Measurements from ENCODE around the gene ETV6.

The ETV6 gene

DNA sequence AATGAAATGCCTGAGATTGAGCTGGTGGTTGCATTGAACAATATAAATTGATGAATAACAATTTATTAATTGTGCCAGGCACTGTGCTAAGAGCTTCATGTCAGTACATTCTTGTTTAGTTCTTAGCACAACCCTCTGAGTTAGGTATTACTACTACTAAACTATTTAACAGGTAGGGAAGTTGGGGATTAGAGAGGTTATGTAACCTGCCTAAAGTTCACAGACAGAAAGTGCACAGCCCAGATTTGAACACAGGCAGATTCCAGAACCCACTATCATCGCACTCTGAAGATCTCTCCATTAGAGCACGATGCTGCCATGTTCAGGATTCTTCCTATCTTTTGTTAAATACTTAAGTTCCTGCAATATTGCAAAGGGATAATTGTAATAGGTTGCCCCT is 49.3 kb downstream of the ETV6 start:
- TF ChIP-seq, protein P1, sequence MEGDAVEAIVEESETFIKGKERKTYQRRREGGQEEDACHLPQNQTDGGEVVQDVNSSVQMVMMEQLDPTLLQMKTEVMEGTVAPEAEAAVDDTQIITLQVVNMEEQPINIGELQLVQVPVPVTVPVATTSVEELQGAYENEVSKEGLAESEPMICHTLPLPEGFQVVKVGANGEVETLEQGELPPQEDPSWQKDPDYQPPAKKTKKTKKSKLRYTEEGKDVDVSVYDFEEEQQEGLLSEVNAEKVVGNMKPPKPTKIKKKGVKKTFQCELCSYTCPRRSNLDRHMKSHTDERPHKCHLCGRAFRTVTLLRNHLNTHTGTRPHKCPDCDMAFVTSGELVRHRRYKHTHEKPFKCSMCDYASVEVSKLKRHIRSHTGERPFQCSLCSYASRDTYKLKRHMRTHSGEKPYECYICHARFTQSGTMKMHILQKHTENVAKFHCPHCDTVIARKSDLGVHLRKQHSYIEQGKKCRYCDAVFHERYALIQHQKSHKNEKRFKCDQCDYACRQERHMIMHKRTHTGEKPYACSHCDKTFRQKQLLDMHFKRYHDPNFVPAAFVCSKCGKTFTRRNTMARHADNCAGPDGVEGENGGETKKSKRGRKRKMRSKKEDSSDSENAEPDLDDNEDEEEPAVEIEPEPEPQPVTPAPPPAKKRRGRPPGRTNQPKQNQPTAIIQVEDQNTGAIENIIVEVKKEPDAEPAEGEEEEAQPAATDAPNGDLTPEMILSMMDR (IDR thresholded peaks at IDR 0.05; ENCODE audit: low read depth, low read length) = no peak
- Histone ChIP-seq H3K4me3 (ENCODE audit: low read depth, low read length) (no peak overlapping the region), H3K27me3 (ENCODE audit: insufficient read depth, low read depth, severe bottlenecking) (no peaks in the 10 kb centered on the region), H3K36me3 (no peaks in the 10 kb centered on the region), H3K9me3 (ENCODE audit: severe bottlenecking) (no peaks in the 10 kb centered on the region), H3K27ac (no peak overlapping the region)
- DNase-seq = no peak

DNA sequence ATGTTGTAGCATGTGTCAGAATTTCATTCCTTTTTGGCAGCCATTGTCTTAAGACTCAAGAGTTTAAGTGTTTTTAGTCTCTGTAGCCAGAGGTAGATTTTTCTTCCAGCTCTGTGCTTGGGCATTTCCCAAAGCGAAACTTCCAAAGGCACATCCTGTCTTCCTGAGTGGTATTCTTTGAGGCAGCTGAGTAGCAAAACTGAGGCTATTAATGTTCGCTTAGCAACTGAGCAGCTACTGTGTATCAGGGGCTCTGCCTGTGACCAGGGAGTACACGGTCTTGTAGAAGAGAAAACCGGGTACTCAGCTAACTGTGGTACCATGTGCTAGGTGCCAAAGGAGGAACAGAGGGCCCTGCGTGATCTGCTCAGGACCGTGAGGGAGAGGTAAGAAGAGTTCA is 52.0 kb downstream of the ETV6 start:
- DNase-seq = no peak
- no peaks in the 10 kb centered on the region for H3K36me3 ChIP-seq
- TF ChIP-seq, protein P1 (IDR thresholded peaks at IDR 0.05; ENCODE audit: low read depth, low read length) = no peak

DNA sequence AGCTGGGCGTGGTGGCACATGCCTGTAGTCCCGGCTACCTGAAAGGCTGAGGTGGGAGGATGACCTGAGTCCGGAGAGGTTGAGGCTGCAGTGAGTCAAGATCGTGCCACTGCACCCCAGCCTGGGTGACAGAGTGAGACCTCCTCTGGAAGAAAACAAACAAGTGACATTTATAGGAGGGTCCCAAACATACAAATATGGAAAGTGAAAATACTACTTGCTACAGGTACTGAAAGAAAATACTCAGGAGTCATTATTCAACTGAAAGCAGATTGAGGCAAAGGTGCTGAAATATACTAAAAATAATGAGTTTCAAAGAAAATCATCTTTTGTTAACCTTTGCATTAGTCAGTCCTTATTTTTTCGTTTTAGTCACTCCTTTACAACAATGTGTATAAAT is 53.5 kb downstream of the ETV6 start:
- no peaks in the 10 kb centered on the region for H3K9me3 ChIP-seq (ENCODE audit: severe bottlenecking)
- H3K36me3 ChIP-seq = no peaks in the 10 kb centered on the region
- H3K27me3 ChIP-seq (ENCODE audit: insufficient read depth, low read depth, severe bottlenecking) = no peaks in the 10 kb centered on the region
- TF ChIP-seq, protein P1 (IDR thresholded peaks at IDR 0.05; ENCODE audit: low read depth, low read length) = no peak
- no peak for DNase-seq
- no peak overlapping the region for H3K4me3 ChIP-seq (ENCODE audit: low read depth, low read length)
- H3K27ac ChIP-seq = no peak overlapping the region

More for the DNA sequence above, 52.0 kb downstream of the ETV6 start:
- H3K9me3 ChIP-seq (ENCODE audit: severe bottlenecking) = no peaks in the 10 kb centered on the region
- H3K27me3 ChIP-seq (ENCODE audit: insufficient read depth, low read depth, severe bottlenecking) = no peaks in the 10 kb centered on the region
- H3K4me3 ChIP-seq (ENCODE audit: low read depth, low read length) = no peak overlapping the region
- H3K27ac ChIP-seq = no peak overlapping the region

DNA sequence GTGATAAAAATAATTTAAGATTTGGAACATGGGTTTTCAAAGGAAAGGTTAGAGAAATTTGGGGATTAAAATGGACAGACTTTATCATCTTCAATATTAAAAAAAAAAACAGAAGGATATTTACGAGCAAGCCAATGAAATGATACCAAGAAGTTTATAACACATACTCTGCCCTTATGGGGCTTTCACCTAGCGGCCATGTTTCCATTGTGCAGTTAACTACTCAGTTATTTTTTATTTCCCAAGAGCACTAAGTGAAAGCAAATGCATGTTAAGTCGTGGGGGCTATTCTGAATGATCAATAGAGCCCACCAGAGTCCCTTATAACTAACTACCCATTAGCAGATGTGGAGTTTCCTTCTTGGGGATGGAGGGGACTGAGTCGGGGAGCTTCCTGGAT is 53.9 kb downstream of the ETV6 start:
- DNase-seq = no peak
- Histone ChIP-seq H3K27me3 (ENCODE audit: insufficient read depth, low read depth, severe bottlenecking) (no peaks in the 10 kb centered on the region), H3K4me3 (ENCODE audit: low read depth, low read length) (no peak overlapping the region), H3K36me3 (no peaks in the 10 kb centered on the region), H3K9me3 (ENCODE audit: severe bottlenecking) (no peaks in the 10 kb centered on the region), H3K27ac (no peak overlapping the region)
- TF ChIP-seq, protein P1 (IDR thresholded peaks at IDR 0.05; ENCODE audit: low read depth, low read length) = no peak

DNA sequence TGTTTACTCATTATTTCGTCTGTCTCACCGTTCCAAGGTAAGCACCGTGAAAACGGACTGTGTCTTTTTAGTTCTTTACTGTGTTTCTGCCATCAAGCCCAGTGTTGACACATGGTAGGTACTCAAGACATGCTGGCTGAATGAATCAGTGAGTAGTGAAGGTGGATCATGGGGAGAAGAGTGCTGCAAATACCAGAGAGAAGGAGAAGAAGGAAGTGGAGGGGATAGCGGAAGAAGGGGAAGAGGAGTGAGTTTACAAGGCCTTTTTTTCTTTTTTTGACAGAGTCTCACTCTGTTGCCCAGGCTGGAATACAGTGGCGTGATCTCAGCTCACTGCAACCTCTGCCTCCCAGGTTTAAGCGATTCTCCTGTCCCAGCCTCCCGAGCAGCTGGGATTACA is 54.6 kb downstream of the ETV6 start:
- Histone ChIP-seq H3K36me3 (no peaks in the 10 kb centered on the region), H3K27ac (no peak overlapping the region), H3K9me3 (ENCODE audit: severe bottlenecking) (no peaks in the 10 kb centered on the region), H3K27me3 (ENCODE audit: insufficient read depth, low read depth, severe bottlenecking) (no peaks in the 10 kb centered on the region), H3K4me3 (ENCODE audit: low read depth, low read length) (no peak overlapping the region)
- no peak for DNase-seq
- TF ChIP-seq, protein P1 (IDR thresholded peaks at IDR 0.05; ENCODE audit: low read depth, low read length) = no peak

DNA sequence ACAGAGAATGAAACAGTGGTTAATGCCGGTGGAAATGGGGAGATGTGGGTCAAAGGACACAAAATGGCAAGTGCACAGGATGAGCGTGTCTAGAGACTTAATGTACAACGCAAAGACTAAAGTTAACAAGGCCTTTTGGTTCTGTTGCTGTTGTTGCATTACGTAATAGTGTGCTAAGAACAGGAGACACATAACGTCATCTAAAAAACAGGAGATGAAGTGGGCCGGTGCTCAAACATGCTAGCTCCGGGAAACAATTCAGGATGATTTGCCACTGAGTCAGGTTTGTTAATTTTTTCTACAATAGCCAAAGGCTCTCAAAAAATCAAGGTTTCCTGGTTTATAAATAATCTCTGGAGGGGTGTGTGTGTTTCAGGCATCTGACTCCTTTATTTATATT is 55.5 kb downstream of the ETV6 start:
- Histone ChIP-seq H3K36me3 (no peaks in the 10 kb centered on the region), H3K9me3 (ENCODE audit: severe bottlenecking) (no peaks in the 10 kb centered on the region), H3K27ac (no peak overlapping the region), H3K4me3 (ENCODE audit: low read depth, low read length) (no peak overlapping the region), H3K27me3 (ENCODE audit: insufficient read depth, low read depth, severe bottlenecking) (no peaks in the 10 kb centered on the region)
- no peak for DNase-seq
- TF ChIP-seq, protein P1 (IDR thresholded peaks at IDR 0.05; ENCODE audit: low read depth, low read length) = no peak
